GM12878 (cell line): ENCODE data around the gene SLC2A3. TPM values are rescaled to one million over a fixed set of nuclear protein-coding genes. Genes with fewer than 3 reads are reported as not detected.

Experiments
- ATAC-seq: fragments of 200-7000 bp; cut with Tn5 transposase; 3 replicates; pipeline ENCODE4 v1.9.1; 2020; ENCODE audit warnings: mild to moderate bottlenecking, moderate library complexity
- BruUV-seq: library from RNA; stranded (reverse); fragments of 400-500 nt; replicated peaks from 2 replicates; lab custom pipeline; 2021; lab: Mats Ljungman, UMichigan
- CTCF ChIA-PET: fragments of 300-600 bp; sonication (Branson Sonifier 250); formaldehyde crosslinking; extraction: SDS; loops from one replicate; lab custom pipeline; 2021; ENCODE audit warnings: inconsistent platforms; lab: Yijun Ruan, JAX
- POLR2A ChIA-PET: fragments of 350-600 bp; formaldehyde crosslinking; extraction: SDS; loops from one replicate; lab custom pipeline; 2021; ENCODE audit warnings: inconsistent platforms; lab: Charles Lee
- RAD21 ChIA-PET: fragments of 300-600 bp; sonication (Branson Sonifier 250); formaldehyde crosslinking; loops from one replicate; lab custom pipeline; 2023; ENCODE audit warnings: antibody characterized with exemption; ENCODE audit not compliant: unreplicated experiment; lab: Charles Lee
- SMC1A ChIA-PET: fragments of 300-600 bp; sonication (Branson Sonifier 250); formaldehyde crosslinking; loops from one replicate; lab custom pipeline; 2023; ENCODE audit not compliant: unreplicated experiment, uncharacterized antibody; lab: Charles Lee
- DNase-seq: peaks from one replicate; pipeline ENCODE4 v3.0.0-alpha.2; 2011; ENCODE audit warnings: low read depth, low spot score
- FAIRE-seq: peaks from 3 replicates; lab custom pipeline; 2011; peaks lifted over from hg19 to GRCh38; lab: Jason Lieb, UNC
- H2AFZ ChIP-seq: 2 replicates; pipeline ENCODE4 v1.6.0; 2011; ENCODE audit warnings: low read depth, low read length, control low read depth; ENCODE audit not compliant: control insufficient read depth
- H3K27ac ChIP-seq: 2 replicates; pipeline ENCODE4 v1.5.1; 2011; ENCODE audit warnings: control low read depth; ENCODE audit not compliant: control insufficient read depth, insufficient read depth
- H3K27me3 ChIP-seq, 2 experiments: replicated peaks in 1 of 2; 2 replicates each; pipeline versions ENCODE4 v1.6.0 to v1.6.1; 2011; ENCODE audit warnings: low read length in 1 of 2; ENCODE audit not compliant: control insufficient read depth in 2 of 2, insufficient read depth in 2 of 2
- H3K36me3 ChIP-seq, 2 experiments: 2 replicates each; pipeline ENCODE4 v1.5.1; 2011; ENCODE audit warnings: low read length in 1 of 2; ENCODE audit not compliant: control insufficient read depth in 2 of 2, insufficient read depth in 2 of 2
- H3K4me1 ChIP-seq: 2 replicates; pipeline ENCODE4 v1.6.1; 2011; ENCODE audit warnings: mild to moderate bottlenecking, low read length, moderate library complexity, mixed read lengths; ENCODE audit not compliant: control insufficient read depth, insufficient read depth
- H3K4me2 ChIP-seq: 2 replicates; pipeline ENCODE4 v1.6.0; 2011; ENCODE audit warnings: control low read depth; ENCODE audit not compliant: control insufficient read depth, insufficient read depth
- H3K4me3 ChIP-seq: fragments of 200-600 bp; sonication (generic); 2 replicates; pipeline ENCODE4 v1.5.1; 2016
- H3K79me2 ChIP-seq: 2 replicates; pipeline ENCODE4 v1.6.0; 2011; ENCODE audit warnings: low read length; ENCODE audit not compliant: control insufficient read depth, insufficient read depth
- H3K9ac ChIP-seq: 2 replicates; pipeline ENCODE4 v1.8.0; 2011; ENCODE audit warnings: low read length, control low read depth, mixed read lengths; ENCODE audit not compliant: control insufficient read depth, insufficient read depth
- H3K9me3 ChIP-seq: replicated peaks from 3 replicates; pipeline ENCODE4 v1.5.1; 2011; ENCODE audit warnings: mild to moderate bottlenecking, low read length; ENCODE audit not compliant: control insufficient read depth, insufficient read depth
- H4K20me1 ChIP-seq: 2 replicates; pipeline ENCODE4 v1.6.0; 2011; ENCODE audit not compliant: control insufficient read depth, insufficient read depth
- CUX1 ChIP-seq: IDR thresholded peaks from 2 replicates; pipeline ENCODE4 v1.6.1; 2012; ENCODE audit warnings: improper control_type of control experiment, low read depth, low read length; ENCODE audit not compliant: insufficient replicate concordance
- KAT2A ChIP-seq: conservative IDR thresholded peaks from 2 replicates; pipeline ENCODE4 v1.6.1; 2011; ENCODE audit warnings: low read depth, low read length; ENCODE audit not compliant: control insufficient read depth
- PKNOX1 ChIP-seq: fragments of 450-650 bp; IDR thresholded peaks from 2 replicates; pipeline ENCODE4 v1.6.1; 2016; ENCODE audit warnings: mild to moderate bottlenecking
- REST ChIP-seq: IDR thresholded peaks from 2 replicates; pipeline ENCODE4 v1.6.1; 2012; ENCODE audit warnings: mild to moderate bottlenecking, low read depth, low read length
- STAT1 ChIP-seq: fragments of 450-650 bp; conservative IDR thresholded peaks from 2 replicates; pipeline ENCODE4 v1.6.1; 2014; ENCODE audit warnings: antibody characterized with exemption, mild to moderate bottlenecking
- YBX1 ChIP-seq: fragments of 450-650 bp; IDR thresholded peaks from 2 replicates; pipeline ENCODE4 v1.6.1; 2016; ENCODE audit warnings: antibody characterized with exemption
- ZNF687 ChIP-seq: fragments of 450-650 bp; IDR thresholded peaks from 2 replicates; pipeline ENCODE4 v1.6.1; 2017; ENCODE audit warnings: mild to moderate bottlenecking, moderate library complexity
- ZSCAN29 ChIP-seq: fragments of 450-650 bp; IDR thresholded peaks from 2 replicates; pipeline ENCODE4 v1.6.1; 2017; ENCODE audit warnings: mild to moderate bottlenecking, moderate library complexity
- WGBS: methylation state at CpG from one replicate; pipeline ENCODE4 v1.1.6; 2016; ENCODE audit warnings: low lambda C conversion rate; ENCODE audit not compliant: insufficient replicate concordance, insufficient coverage; ENCODE audit errors: missing lambda C conversion rate; 5-methylcytosine and 5-hydroxymethylcytosine counted together
- in situ Hi-C: fragments of 300-500 bp; cut with MboI; formaldehyde crosslinking; loops from 9 replicates; pipeline ENCODE4 v1.14.3; 2018; ENCODE audit warnings: mixed read lengths
- intact Hi-C: fragments of 100-400 bp; cut with micrococcal nuclease; formaldehyde crosslinking; loops from one replicate; pipeline ENCODE4 v1.14.2; 2022; ENCODE audit not compliant: unreplicated experiment
- polyA plus RNA-seq, 11 experiments: library from polyadenylated mRNA; depleted of rRNA in 4 of 11; unstranded in 6 of 11; stranded (reverse) in 5 of 11; fragments of >200 nt; fragmentation: Nextera tagmentation in 4 of 11; fragmentation: Illumina TruSeq in 1 of 11; extraction: Ambion mirVana in 4 of 11; extraction: Trizol in 1 of 11; gene quantifications; 1 replicate in 1 of 11; 2 replicates in 10 of 11; pipeline versions ENCODE4 v1.2.1 to v1.2.3, GENCODE V29; 2011 to 2016; ENCODE audit warnings: inconsistent platforms in 2 of 11, missing spikeins in 2 of 11, low read depth in 1 of 11
- total RNA-seq, 4 experiments: library from RNA; depleted of rRNA in 3 of 4; stranded (reverse); fragments of >200 nt in 3 of 4; fragmentation: Illumina TruSeq in 1 of 4; extraction: Trizol in 1 of 4; gene quantifications; 2 replicates each; pipeline versions ENCODE4 v1.2.1 to v1.2.3, GENCODE V29; 2013 to 2021

Gene SLC2A3
- total and polyA plus RNA-seq, 10 of the 15 experiments (the other 5 are each of a cell fraction or from before 2014, with no cell fraction given): 6.5 to 66.3 (median 11.2) TPM

GRCh38 chr12:7948589-7949260 is 12.7 kb upstream of the SLC2A3 start:
- ATAC-seq (peak; percentile 66), FAIRE-seq (no peak), DNase-seq (no peak)
- POLR2A ChIA-PET: interaction anchor here (1.6 kb wide), 1 partner anchor 15 kb away, joined by 4 read pairs; no protein-coding TSS in a partner anchor
- RAD21 ChIA-PET: no interaction called here
- Histone ChIP-seq H3K9ac (no peak overlapping the region), H3K4me2 (no peak overlapping the region), H3K79me2 (no peaks in the 10 kb centered on the region), H4K20me1 (no peaks in the 10 kb centered on the region), H2AFZ (no peak overlapping the region), H3K27me3 (no peaks in the 10 kb centered on the region), H3K36me3 (no peaks in the 10 kb centered on the region), H3K4me1 (no peaks in the 10 kb centered on the region), H3K9me3 (no peaks in the 10 kb centered on the region), H3K4me3 (no peak overlapping the region), H3K27ac (no peak overlapping the region)
- SMC1A ChIA-PET: interaction anchor here (0.9 kb wide), 1 partner anchor 12 kb away, joined by 5 read pairs; no protein-coding TSS in a partner anchor
- WGBS: 0% methylated on average over 1 of the region's 2 CpGs
- intact Hi-C loops: no loop called here
- no TSS peak for BruUV-seq
- CTCF ChIA-PET: interaction anchor here (1.0 to 1.1 kb wide), 3 partner anchors 12 to 16 kb away, joined by 3 read pairs; no protein-coding TSS in a partner anchor
- in situ Hi-C loops: no loop called here
- TF ChIP-seq CUX1: no peak
- TF ChIP-seq PKNOX1: no peak
- TF ChIP-seq ZSCAN29: no peak
- TF ChIP-seq YBX1: no peak
- no peak for TF ChIP-seq REST
- TF ChIP-seq ZNF687: no peak
- TF ChIP-seq STAT1: no peak
- no peak for TF ChIP-seq KAT2A
